ENCODE data around the gene POLR1G.

POLR1G gene

DNA sequence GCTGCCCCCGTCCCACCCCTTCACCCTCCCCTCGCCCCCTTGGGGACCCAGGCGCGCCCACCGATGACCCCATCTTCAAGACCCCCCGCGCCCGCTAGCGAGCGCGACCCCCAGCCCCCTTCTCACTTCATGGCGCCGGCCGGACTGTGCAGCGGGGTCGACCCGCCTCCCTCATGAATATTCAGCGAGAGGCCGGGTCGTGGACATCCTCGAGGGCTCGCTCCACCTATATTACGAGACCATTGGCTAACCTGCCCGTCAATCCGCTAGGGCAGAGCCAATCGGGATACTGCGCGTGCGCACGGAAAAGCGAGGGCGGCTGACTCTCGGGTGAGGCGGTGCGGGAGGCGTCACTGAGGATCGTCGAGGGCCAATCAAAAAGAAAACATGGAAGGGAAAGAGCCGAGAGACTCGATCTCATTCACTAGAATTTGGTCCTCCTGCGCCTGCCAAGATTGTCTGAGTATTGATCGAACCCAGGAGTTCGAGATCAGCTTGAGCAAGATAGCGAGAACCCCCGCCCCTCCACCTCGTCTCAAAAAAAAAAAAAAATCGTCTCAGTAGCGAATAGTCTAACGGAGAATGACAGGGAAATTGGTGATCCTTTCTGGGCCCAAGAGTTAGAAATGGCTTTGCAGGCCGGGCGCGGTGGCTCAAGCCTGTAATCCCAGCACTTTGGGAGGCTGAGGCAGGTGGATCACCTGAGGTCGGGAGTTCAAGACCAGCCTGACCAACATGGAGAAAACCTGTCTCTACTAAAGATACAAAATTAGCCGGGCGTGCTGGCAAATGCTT lies 35.8 kb upstream of the POLR1G start, which contains the start of gene ERCC2:
Gene ERCC2 (minus strand): TSS at position 164 of the 795 bp plus-strand sequence. CDS start 33 bp downstream, at position 131.
- Histone ChIP-seq H3K4me3 (ENCODE audit: low read depth, low read length) (peak within 1 kb of the TSS; percentile 76), H3K36me3 (no peaks in the 10 kb centered on the region; the same call in 1 of the 2 replicates), H3K9me3 (no peaks in the 10 kb centered on the region), H3K27me3 (no peaks in the 10 kb centered on the region), H3K4me1 (no peaks in the 10 kb centered on the region; the same call in 1 of the 2 replicates)
- no peak for TF ChIP-seq CTCF (IDR thresholded peaks at IDR 0.05; ENCODE audit: low read depth, low read length)
- DNase-seq: peak; percentile 98

- TF ChIP-seq CTCF (IDR thresholded peaks at IDR 0.05; ENCODE audit: low read depth, low read length): no peak
- no peak for DNase-seq
- no peak overlapping the region for H3K4me3 ChIP-seq (ENCODE audit: low read depth, low read length)
- no peaks in the 10 kb centered on the region for H3K9me3 ChIP-seq
- no peaks in the 10 kb centered on the region for H3K36me3 ChIP-seq
- no peaks in the 10 kb centered on the region; the same call in 1 of the 2 replicates for H3K4me1 ChIP-seq
- H3K27me3 ChIP-seq: no peaks in the 10 kb centered on the region
These were observed 30.3 kb upstream of the POLR1G start for GRCh38 chr19:45376045-45376724.

GRCh38 chr19:45380107-45380506 lies 26.3 kb upstream of the POLR1G start:
- no peak for TF ChIP-seq CTCF (IDR thresholded peaks at IDR 0.05; ENCODE audit: low read depth, low read length)
- Histone ChIP-seq H3K4me3 (ENCODE audit: low read depth, low read length) (no peak overlapping the region), H3K4me1 (no peaks in the 10 kb centered on the region), H3K27me3 (peaks cover 10% of the 10 kb centered on the region), H3K9me3 (no peaks in the 10 kb centered on the region), H3K36me3 (no peaks in the 10 kb centered on the region)
- no peak for DNase-seq

GRCh38 chr19:45382426-45382825 lies 24.0 kb upstream of the POLR1G start:
- TF ChIP-seq CTCF (IDR thresholded peaks at IDR 0.05; ENCODE audit: low read depth, low read length): no peak
- Histone ChIP-seq H3K27me3 (peaks cover 33% of the 10 kb centered on the region), H3K9me3 (no peaks in the 10 kb centered on the region), H3K4me3 (ENCODE audit: low read depth, low read length) (peak overlapping the region; percentile 32), H3K36me3 (no peaks in the 10 kb centered on the region), H3K4me1 (no peaks in the 10 kb centered on the region)
- no peak for DNase-seq

DNA sequence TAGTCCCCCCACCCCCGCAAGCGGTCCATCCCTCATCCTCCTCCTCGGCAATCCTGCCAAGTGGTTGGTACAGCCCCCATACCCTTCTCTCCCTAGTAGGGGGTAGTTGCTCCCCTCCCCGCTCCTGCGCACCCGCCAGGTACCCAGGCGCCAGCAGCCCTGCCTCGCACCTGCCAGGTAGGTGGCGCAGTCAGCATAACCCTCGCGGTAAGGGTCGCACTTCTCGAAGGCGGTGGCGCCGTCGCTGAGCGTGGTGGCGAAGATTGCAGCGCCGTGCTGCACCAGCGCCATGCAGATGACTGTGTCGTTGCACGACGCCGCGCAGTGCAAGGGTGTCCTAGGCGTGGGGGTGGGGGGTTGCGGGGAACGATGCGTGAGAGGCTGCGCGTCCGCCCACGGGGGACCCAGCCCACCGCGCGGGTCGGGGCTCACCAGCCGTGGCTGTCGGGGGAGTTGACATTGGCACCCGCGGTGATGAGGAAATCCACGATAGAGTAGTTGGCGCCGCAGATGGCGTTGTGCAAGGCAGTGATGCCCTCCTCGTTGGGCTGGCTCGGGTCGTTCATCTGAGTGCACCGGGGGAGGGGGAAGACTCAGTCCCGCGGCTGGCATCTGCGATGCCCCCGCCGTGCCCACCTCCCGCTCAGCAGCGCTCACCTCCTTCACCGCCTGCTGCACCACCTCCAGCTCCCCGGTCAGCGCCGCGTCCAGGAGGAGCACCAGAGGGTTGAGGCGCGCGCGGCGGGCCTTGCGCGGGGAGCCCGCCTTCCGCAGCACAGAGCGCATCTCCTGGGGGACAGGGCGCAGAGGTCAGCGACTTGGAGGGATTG lies 20.8 kb upstream of the POLR1G start:
- no peak overlapping the region for H3K4me3 ChIP-seq (ENCODE audit: low read depth, low read length)
- no peaks in the 10 kb centered on the region for H3K9me3 ChIP-seq
- H3K4me1 ChIP-seq: no peaks in the 10 kb centered on the region
- no peak for DNase-seq
- no peaks in the 10 kb centered on the region for H3K36me3 ChIP-seq
- TF ChIP-seq CTCF (IDR thresholded peaks at IDR 0.05; ENCODE audit: low read depth, low read length): no peak
- peaks cover 38% of the 10 kb centered on the region for H3K27me3 ChIP-seq
